HG02973 (cell line): ENCODE data around the gene TIMD4.
"Not testable (repeated sequence)": the region's sequence is repeated elsewhere in the genome, so short reads cannot be mapped to it uniquely, and the experiment has no call there.

Source experiments
- ATAC-seq: cut with Tn5 transposase; IDR thresholded peaks from one replicate; pipeline ENCODE4 v1.9.1; 2021; ENCODE audit warnings: moderate library complexity; ENCODE audit not compliant: unreplicated experiment

The TIMD4 gene

GRCh38 chr5:156925767-156926166 is 37.3 kb downstream of the TIMD4 start:
- not testable (repeated sequence) for ATAC-seq

DNA sequence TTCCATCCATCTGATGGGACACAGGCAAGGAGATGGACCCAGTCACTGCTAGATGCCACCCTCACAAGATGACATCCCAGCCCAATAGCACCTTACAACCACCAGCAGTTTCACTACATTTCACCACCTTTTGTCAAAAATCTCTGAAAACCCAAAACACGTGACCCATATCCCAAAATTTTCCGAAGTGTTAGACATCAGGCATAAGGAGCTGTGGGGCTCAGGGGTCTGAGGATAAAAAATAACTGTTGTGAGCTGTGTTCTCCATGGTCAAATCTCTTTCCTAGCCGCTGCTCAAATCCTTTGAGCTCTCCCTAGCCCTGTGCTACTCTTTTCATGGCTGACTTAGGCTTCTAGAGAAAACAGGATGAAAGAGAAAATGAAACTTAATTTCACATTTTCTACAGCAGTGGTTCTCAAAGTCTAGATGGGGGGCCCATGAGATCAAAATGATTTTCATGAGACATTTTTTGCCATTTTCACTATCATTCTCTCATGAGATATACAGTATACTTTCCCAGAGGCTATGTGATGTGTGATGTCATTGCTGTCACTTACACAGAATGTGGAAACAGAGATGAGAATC is 40.7 kb downstream of the TIMD4 start:
- peak; percentile 61 for ATAC-seq

GRCh38 chr5:156920861-156921431 is 42.1 kb downstream of the TIMD4 start:
- peak; percentile 57 for ATAC-seq

DNA sequence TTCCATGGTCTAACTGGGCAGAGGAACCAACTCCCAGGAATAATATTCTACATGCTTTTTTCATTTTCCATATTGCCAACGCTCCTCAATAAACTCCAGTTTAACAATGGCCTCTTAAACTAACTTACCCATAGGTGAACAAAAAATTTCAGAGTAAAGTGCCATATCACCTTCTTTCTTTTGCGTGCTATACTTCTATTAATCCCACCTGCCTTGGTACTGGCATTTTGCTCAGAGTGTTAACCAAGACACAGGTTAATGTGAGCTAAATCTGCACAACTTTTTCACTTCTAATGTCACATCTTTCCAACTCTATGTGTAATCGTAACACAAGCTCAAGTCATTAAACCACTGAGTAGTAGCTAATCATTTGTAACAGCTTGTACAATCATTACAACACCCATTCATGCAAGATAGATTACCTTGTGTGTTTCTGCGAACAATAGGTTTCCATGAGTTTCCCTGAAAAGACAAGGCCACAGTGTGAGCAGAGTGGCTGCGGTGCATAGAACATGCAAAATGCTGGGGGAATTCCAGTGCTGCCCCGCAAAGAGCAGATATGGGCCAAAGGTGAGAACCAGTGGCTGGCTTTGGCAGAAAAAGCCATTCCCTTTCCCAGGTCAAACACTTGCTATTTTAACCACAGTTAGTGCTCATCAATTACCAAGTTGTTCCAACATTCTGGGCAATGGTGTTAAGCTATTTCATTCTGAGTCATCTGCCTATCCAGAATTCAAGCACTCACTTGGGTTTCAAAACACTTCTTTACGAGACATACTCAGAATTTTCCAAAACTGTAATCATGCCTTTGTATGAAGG is 42.8 kb downstream of the TIMD4 start:
- peak; percentile 51 for ATAC-seq

- no peak for ATAC-seq
Observed at GRCh38 chr5:156918311-156918845, 44.6 kb downstream of the TIMD4 start.

- ATAC-seq: peak; percentile 10
Observed at GRCh38 chr5:156914371-156914737, 48.7 kb downstream of the TIMD4 start.

- ATAC-seq: peak; percentile 90
Observed at GRCh38 chr5:156913719-156914370, 49.2 kb downstream of the TIMD4 start.

DNA sequence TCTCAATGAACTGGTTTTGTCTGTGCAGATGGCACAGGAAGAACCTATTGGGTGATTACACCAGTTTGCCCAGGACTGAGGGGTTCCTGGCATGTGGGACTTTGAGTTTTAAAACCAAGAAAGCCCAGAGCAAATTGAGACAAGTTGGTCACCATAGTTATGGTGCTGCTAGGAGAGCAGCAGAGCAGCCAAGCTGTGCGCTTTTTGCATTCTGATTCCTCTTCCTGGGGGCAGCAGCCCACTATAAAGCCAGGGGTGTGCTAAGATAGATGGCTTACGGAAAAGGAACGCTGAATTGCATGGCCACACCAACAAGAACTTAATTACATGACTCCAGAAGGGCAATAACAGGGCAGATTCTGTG is 49.7 kb downstream of the TIMD4 start:
- ATAC-seq: no peak

DNA sequence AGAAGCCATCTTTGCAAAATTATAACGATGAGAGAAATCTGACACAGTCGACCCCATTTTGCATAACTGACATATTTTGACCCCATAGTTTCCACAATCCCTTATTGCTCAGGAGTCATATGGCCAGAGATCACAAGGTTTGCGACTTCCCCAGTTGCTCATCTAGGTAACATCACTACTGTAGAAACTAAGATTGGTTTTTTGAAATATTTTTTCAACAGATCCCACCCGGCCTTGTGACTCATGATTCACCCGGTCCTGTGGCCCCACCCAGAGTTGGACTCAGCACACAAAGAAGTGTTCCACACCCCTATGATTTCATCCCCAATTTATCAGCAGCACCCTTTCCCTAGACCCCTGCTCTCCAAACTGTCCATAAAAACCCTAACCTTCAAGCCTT is 50.2 kb downstream of the TIMD4 start:
- ATAC-seq: no peak

DNA sequence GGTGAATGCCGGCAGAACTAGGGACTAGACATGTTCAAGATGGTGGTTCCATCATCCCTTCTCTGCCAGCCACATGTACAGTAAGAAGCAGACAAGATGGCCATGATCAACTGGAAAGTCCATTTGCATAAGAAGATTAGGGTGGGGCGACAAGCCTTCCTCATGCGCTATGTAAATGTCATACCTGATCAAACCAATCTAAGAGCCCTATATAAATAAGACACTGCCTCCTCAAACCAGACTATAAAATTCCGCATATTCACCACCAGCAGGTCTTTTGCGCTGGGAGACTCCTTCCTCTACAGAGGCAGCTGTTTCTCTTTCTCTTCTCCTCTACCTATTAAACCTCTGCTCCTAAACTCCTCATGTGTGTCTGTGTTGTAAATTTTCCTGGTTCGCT is 53.8 kb downstream of the TIMD4 start:
- no peak for ATAC-seq

DNA sequence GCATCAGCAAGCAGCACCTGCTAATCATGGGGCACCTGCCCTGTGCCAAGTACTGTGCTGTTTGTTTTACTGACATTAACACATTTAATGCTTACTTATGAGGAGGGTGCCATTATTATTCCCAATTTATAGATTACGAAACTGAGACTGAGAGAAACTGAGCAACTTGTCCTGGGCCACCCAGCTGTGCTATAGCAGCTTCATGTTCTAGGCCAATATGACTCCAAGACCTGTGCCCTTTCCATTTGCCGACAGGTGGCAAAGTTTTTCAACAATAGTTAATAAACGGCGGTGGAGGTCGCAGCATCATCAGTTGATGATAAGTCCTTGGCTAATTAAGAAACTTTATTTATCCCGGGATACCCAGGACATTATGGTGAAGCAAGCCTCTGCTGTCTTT is 55.4 kb downstream of the TIMD4 start:
- ATAC-seq: no peak

DNA sequence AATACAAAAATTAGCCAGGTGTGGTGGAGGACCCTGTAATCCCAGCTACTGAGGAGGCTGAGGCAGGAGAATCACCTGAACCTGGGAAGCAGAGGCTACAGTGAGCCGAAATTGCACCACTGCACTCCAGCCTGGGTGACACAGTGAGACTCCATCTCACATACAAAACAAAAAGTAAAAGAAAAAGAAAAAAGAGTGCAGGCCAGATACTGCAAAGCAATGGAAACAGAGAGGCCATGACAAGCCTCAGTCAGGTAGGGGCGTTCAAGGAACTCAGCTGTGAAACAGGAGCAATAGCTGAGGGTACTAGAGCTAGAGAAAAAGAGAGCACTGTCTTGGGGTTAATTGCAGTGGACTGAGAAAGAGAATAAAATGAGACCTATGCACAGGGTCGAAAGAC is 56.2 kb downstream of the TIMD4 start:
- ATAC-seq: no peak

- no peak for ATAC-seq
Observed at GRCh38 chr5:156896546-156896945, 66.5 kb downstream of the TIMD4 start.

DNA sequence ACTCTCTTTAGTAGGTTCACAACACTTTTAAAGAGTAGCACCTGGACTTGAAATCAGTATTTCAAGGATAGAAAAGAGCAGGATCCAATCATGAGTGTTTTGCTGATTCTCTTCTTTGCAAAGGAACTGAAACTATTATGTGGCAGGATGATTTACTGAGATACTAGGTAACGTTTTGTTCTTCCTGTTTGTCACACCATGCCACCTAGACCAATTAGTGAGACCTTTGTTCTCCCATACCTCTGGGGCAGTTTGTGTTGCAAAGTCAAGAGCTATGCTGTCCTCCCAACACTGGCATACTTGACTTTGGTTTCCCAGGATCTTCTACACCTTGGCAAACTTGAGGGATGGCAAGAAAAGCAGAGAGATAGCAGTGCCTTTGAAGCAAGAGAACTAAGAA is 69.5 kb downstream of the TIMD4 start:
- peak; percentile 69 for ATAC-seq

GRCh38 chr5:156892864-156893263 is 70.2 kb downstream of the TIMD4 start:
- no peak for ATAC-seq

GRCh38 chr5:156892223-156892622 is 70.8 kb downstream of the TIMD4 start:
- ATAC-seq: no peak

- no peak for ATAC-seq
Observed at GRCh38 chr5:156888520-156888919, 74.5 kb downstream of the TIMD4 start.

DNA sequence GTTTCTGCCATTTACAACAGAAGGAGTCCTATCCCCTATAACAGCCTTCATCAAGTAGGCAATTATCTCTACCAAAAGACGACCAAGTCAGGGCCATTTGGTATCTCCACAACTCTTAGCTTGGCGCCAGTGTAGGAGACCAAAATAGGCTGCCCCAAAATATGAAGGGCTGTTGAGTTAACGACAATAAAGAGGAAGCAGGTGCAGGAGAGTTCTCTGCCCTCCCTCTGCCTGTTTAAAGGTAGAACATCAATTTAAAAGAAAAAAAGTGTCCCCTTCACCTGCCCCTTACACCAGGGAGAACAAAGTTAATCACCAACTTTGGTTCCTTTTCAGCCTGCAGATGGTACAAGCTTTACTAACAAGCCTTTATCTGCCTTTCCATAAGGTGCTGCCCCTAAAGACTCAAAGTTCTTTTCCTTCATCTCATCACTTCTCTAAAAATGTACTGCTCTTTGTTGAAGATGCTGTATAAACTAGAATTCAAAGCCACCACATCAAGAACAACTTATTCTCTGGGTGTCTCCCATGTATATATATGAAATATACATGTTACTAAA is 79.6 kb downstream of the TIMD4 start:
- ATAC-seq: no peak

- ATAC-seq: peak; percentile 85
Observed at GRCh38 chr5:156879665-156880285, 83.3 kb downstream of the TIMD4 start.

GRCh38 chr5:156871212-156871611 is 91.8 kb downstream of the TIMD4 start:
- no peak for ATAC-seq

DNA sequence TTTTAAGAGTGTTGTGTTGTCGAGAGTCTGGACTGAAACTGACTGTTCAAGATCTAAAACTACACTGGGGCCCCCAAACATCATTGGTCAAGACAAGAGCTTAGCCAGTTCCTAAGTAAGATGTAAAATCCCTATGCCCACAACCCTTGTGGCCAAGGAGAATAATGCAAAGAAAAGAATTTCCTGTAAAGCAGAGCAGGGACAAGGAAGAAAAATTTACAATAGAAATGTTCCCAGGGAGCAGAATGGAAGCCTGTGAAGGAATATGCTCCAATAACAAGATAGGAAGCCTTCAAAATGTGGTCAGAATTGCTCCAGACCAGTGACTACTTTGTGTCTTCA is 92.6 kb downstream of the TIMD4 start:
- no peak for ATAC-seq
